HG03060 (cell line): ENCODE data around the gene TNFAIP3.
A peak's percentile ranks its signal among the peaks of the same experiment; 100 is the strongest.

Experiments
- ATAC-seq: cut with Tn5 transposase; IDR thresholded peaks from one replicate; pipeline ENCODE4 v1.9.1; 2021; ENCODE audit warnings: low read depth, moderate number of reproducible peaks; ENCODE audit not compliant: unreplicated experiment

TNFAIP3 gene

DNA sequence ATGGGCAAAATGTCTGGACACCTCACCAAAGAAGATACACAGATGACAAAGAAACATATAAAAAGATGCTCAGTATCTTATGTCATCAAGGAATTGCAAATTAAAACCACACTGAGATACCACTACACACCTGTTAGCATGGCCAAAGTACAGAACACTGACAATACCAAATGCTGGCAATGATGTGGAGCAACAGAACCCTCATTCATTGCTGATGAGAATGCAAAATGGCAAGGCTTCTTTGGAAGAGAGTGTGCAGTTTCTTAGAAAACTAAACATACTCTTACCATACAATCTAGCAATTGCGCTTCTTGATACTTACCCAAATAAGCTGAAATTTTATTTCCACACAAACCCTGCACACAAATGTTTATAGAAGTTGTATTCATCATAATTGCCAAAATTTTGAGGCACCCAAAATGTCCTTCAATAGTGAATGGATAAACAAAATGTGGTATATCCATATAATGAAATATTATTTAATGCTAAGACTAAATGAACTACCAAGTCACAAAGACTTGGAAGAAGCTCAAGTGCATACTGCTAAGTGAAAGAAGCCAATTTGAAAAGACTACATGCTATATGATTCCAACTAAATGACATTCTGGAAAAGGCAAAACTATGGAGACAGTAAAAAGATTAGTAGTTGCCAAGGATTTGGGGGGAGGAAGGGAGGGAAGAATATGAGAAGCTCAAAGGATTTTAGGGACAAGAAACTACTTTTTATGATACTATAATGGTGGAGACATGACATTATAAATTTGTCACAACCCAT is 50.7 kb downstream of the TNFAIP3 start:
- no peak for ATAC-seq

DNA sequence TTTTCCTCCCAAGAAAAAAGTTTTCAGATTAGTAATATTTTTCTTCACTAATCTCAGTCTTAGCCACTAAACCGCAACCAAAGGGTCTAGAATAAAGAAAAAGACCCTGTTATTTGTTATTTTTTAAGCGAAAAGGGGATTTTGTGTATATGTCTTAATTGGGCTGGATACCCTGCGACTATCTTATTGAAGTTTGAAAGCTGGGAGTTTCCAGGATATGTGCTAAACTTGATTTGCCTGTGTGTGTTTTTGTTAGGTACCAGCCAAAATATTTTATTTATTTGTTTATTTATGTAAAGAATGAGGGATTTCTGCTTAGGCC is 52.4 kb downstream of the TNFAIP3 start:
- no peak for ATAC-seq

DNA sequence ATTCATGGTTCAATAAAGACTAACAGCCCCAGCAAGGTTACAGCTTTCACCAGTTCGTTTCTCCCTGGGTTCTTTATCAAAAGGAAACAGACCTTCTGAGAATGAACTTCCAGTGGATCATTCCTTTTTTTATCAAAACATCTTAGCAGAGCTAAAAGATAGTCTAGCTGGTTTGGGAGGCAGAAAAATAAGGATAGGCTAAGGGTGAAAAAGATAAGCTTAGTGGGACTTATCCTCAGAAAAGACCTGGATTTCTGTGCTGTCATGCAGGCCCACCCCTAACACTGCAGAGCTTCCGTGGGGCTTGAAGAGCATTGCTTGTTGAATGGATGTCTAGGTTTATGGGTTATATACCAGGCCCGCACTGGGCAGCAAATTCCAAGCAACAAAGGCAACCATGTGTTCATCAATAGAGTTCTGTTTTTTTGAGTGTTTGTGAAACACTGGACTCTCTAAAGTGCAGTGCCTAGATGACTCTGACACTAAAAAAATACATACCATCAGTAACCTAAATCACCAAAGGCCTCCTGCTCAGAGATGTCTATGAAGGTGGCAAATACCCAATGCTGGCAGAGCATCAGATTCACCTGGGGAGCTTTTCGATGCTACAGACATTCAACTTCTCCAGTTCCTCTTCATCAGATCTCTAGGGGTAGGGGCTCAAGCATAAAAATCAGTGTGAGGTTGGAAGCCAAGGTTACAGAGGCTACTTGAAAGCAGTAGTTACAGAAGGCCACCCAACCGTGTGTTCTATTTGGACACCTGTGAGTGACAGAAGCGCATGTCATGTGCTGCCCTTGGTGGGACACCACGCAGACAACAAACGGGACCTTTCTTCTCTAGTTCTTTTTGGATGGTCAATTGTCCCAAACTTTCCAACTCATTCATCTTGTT is 53.0 kb downstream of the TNFAIP3 start:
- no peak for ATAC-seq

GRCh38 chr6:137921823-137922222 is 54.8 kb downstream of the TNFAIP3 start:
- ATAC-seq = no peak

DNA sequence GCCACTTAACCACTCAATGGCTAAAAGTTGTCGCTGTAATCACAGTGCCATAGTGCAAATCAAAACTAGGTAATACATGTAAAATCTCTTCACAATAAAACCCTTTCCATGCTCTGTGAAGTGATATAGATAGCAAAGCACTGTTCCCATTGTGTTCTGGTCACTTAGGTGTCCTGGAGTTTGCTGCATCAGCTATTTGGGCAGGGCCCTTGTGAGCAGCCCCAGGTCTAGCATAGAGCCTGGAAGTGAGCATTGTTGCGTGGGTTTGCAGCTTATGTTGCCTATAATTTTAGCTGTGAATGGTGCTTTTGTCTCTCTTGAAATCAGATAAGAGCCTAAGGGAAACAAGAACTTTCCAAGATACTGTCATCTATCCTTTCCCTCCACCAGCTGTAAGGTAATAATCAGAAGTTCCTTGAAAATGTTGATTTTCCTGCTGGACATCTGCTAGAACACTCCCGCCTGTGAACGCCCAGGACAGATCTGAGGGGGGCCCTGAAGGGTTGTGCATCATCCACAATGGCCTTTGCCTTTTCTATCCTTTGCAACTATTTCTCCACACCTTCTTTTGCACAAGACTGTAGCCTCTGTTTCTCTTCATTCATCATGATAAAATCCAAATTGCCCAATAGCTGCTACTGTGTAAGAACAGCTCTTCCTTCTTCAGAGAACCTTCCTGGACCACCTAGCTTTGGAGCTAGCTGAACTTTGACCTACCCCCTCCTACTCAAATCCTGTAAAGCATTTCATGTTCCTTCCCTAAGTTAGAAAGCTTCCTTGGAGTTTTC is 57.0 kb downstream of the TNFAIP3 start:
- no peak for ATAC-seq

DNA sequence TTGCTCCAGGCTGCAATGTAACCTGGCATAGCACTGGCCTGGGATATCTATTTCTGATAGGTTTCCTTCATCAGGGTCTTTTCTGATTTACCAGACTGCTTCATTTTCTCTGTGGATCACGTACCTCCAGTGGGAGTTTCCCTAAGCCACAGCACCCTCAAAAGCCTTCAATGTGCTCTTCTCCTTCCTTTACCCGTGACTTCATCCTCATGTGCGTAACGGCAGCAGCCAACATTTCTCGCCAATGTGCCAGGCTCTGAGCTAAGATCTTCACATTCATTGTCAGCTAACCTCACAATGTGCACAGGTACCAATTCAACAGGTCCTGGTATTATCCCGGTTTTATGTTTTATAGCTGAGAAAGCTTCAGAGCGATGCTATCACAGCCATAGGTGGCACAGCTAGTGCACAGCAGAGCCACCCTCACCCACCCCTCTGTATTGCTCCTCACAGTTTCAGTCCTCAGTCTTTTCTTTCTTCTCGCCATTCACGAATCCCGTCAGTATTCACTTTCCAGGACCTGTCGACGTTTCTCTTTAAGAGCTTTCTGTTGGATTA is 58.2 kb downstream of the TNFAIP3 start:
- no peak for ATAC-seq

GRCh38 chr6:137926207-137926731 is 59.2 kb downstream of the TNFAIP3 start:
- no peak for ATAC-seq

DNA sequence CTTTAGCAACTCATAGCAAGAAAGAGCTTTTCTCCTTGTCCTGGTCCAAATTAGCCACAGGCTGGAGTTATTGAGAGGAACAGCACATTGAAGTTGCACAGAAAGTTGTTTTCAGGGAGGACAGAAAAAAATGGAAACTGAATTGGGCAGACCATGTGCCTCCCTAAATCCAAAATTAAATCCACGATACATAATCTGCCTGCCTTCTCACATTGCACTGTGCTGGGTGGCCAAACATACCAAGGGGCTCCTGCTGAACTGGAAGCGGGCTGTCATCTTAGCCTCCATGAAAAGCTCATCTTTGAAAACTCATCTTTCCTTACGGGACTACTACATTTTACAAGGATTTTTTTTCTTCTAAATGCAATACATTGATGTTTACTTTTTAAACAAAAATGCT is 59.9 kb downstream of the TNFAIP3 start:
- ATAC-seq = no peak

DNA sequence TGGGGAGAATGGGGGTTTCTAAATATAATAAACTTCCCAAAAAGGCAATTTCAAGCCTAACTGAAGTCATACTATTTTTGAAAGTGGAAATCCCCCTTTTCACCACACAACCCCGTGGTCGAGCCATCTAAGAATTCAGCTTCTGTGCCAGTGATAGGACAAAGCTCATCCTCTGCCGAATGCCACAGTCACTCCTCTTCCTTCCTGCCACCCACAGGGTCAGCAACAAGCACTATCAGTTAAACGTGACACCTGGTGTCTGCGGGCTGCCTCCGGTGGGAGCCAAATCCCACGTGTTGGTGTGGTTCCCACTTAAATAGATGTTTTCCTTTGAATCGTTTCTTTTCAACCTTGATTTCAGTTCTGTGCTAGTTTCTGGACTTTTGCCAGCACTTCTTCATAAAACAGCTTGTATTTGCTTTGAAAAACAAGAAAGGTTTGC is 60.7 kb downstream of the TNFAIP3 start:
- ATAC-seq = peak; percentile 93

DNA sequence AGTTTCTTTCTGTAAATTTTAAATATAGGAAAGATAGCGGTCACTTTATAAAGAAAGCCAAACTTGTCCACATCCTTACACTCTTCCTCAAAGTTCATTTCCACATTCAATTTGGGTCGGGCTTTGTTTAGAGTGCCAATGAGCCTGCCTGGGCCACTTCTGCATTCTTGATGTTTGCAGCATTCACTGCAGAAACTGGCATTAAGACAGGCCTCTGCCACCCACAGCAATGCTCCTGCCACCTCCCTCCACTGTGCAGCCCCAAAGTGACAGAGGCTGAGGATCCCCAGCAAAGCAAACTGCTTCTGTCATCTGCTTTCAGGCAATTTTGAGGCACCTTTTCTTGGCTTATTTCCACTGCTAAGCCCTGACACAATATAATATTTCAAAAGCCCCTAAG is 61.2 kb downstream of the TNFAIP3 start:
- no peak for ATAC-seq

GRCh38 chr6:137931849-137932465 is 64.9 kb downstream of the TNFAIP3 start:
- no peak for ATAC-seq
